Occipital lobe (tissue), 2 donors: Measurements from ENCODE around the gene EPB41L1. TPM values are rescaled to one million over a fixed set of nuclear protein-coding genes. Genes with fewer than 3 reads are reported as not detected.

ENCODE experiments used
- DNase-seq: peaks from one replicate; lab custom pipeline; 2025; lab: John Stamatoyannopoulos, UW
- total RNA-seq: library from RNA; depleted of rRNA; stranded (reverse); fragments of >200 nt; gene quantifications from one replicate; pipeline ENCODE4 v1.2.3, GENCODE V29; 2014

Gene EPB41L1
- total RNA-seq, 1 donor from 2014 or later, result 82.2 TPM

DNA sequence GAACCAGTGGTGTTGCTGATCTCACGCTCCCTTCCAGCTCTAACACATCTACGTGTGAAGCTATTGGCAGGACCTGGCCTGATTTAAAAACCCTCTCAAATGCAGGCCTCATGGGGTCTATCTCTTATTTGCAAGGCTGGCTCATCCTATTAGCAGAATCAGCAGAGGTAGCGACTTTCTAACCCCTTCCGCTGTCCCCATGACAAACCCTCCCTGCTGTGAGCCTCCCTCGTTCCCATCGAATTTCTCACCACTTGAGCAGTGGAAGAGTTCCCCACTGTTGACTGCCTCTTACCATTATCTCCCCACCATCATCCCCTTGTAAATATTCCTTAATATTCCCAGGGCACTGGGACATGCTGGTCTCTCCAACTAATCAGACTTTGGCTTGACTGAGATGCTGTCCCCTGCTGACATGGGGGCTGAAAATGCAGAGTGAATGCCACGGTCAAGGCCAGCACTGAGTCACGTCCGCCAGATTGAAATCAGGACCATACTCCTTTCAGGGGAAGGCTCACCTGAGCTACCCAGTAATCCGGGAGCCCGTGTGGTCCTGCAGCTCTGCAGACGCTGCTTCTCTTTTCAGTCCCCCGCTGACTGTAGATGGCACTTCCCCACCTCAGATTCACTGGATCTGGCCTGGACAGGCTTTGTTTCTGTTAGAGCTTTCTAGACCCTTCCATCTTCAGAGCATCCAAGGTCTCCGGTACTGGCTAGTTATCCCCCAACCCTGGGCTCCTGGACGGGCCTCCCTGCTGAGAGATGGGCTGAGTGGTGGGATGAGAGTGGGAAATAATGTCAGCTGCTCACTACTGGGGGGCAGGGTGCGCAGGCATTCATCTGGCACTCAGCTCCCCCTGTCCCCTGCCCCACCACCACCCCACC lies 104.9 kb downstream of the EPB41L1 start:
- DNase-seq, result no peak

DNA sequence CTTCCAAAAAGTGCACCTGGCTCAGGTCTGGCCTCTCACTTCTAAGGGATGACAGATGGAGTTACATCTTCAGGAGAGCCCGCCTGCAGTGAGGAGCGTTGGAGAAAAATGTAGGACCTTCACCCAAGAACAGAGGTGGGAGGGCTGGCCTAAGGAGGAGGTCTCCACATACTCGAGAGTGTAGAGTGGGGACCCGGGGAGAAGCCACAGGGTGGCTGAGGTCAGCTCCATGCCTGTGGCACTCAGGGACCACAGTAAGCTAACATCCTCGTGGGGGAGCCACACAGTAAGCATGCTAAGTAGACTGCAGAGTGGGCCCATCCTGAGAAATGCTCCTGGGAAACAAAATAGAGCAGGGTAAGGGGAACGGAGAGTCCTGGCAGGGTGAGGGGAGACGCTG lies 105.8 kb downstream of the EPB41L1 start:
- DNase-seq, result no peak

DNA sequence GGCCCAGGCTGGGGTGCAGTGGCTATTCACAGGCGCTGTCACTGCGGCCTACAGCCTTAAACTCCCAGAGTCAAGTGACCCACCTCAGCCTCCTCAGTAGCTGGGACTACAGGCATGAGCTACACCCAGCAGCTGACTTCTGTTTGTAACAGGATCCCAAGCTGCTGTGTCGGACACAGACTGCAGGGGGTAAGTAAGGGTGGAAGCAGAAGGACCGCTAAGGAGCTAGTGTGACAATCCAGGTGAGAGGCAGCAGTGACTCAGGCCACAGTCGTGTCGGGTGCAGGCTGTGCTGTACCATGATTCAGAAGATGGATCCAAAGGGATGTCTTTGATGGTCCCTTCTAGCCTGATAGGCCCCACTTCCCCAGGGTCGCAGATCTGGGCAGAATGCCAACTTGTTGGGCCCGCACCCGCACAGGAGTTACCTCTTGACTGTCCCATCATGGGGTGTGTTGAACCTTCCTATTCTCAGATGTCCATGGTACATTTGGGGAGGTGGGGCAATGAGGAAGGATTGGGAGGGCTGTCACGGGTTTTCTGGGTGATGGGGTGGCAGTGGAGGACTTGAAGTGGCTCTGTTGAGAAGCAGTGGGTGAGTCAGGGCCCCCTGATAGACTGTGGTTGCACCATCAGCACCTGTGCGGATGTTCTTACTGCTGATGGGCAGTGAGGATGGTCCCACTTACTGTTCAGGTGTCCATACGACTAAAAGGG lies 107.0 kb downstream of the EPB41L1 start:
- DNase-seq, result no peak

GRCh38 chr20:36262440-36262839 lies 107.9 kb downstream of the EPB41L1 start:
- no peak for DNase-seq

DNA sequence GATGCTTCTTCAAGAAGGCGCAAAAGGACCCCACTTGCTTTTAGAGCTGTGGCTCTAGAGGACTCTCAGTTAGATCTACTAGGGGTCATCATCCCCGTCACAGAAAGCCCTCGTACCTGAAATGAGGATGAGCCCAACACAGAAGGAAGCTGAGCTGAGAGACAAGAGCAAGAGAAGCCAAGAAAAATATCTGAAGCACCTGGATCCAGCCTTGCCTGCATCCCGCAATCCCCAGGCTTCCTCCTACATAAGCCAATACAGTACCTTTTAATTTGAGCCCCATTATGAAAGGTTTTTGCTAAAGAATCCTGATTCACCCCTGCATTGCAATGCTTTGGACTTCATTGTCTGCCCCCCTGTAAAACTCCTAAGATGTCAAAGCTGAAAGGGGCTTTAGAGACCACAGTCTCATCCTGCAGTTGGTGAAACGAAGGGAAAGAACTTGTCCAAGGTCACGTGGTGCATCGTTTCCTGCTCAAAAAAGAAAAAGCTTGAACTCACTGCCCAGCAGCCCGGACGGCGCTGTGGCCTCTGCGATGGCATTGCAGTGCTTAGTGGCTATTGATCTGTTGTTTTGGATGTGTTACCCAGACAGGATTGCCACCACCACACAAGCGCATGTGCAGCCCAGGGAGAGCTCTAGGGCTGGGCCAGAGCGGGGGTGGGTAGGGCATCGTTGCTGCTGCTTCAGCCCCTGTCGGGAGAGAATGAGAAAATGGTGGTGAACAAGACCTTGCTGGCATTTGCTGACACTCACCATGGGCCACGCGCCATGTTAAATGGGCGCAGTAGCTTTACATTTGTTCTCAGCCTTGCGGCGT lies 110.1 kb downstream of the EPB41L1 start:
- DNase-seq, result no peak

GRCh38 chr20:36266189-36266588 lies 111.6 kb downstream of the EPB41L1 start:
- DNase-seq, result no peak

- DNase-seq, result peak; percentile 40
These were observed 113.3 kb downstream of the EPB41L1 start for GRCh38 chr20:36267605-36268381.

- peak; percentile 71 for DNase-seq
These were observed 114.2 kb downstream of the EPB41L1 start for GRCh38 chr20:36268440-36269342.

DNA sequence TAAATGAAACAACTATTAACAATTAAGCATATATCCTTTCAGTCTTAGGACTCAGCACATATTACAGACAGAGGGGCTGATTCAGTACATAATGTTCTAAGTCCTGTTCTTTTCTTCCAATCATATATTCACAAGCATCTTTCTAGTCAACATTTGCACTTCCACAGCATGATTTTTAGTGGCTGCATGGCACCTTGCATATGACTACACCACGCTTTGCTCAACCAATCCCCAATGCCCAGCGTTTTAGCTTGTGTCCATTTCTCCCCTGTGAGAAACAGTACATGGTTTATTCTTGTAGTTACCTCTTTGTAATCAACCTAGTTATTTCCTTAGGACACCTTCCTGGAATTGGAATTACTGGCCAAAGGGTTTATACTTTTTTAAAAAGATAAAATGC lies 115.0 kb downstream of the EPB41L1 start:
- DNase-seq, result no peak

- no peak for DNase-seq
These were observed 116.5 kb downstream of the EPB41L1 start for GRCh38 chr20:36270744-36271638.

- DNase-seq, result no peak
These were observed 117.4 kb downstream of the EPB41L1 start for GRCh38 chr20:36271639-36272546.

GRCh38 chr20:36272547-36273220 lies 118.1 kb downstream of the EPB41L1 start:
- DNase-seq, result no peak

GRCh38 chr20:36273414-36274180 lies 119.1 kb downstream of the EPB41L1 start:
- DNase-seq, result no peak

- no peak for DNase-seq
These were observed 119.8 kb downstream of the EPB41L1 start for GRCh38 chr20:36274181-36274841.

- DNase-seq, result no peak
These were observed 120.5 kb downstream of the EPB41L1 start for GRCh38 chr20:36275011-36275410.
